ENCODE data around the gene WASHC3.

GRCh38 chr12:102050660-102051430 lies 10.9 kb downstream of the WASHC3 start:
- no peak for TF ChIP-seq POLR2A (IDR thresholded peaks at IDR 0.05)
- TF ChIP-seq, protein P1, sequence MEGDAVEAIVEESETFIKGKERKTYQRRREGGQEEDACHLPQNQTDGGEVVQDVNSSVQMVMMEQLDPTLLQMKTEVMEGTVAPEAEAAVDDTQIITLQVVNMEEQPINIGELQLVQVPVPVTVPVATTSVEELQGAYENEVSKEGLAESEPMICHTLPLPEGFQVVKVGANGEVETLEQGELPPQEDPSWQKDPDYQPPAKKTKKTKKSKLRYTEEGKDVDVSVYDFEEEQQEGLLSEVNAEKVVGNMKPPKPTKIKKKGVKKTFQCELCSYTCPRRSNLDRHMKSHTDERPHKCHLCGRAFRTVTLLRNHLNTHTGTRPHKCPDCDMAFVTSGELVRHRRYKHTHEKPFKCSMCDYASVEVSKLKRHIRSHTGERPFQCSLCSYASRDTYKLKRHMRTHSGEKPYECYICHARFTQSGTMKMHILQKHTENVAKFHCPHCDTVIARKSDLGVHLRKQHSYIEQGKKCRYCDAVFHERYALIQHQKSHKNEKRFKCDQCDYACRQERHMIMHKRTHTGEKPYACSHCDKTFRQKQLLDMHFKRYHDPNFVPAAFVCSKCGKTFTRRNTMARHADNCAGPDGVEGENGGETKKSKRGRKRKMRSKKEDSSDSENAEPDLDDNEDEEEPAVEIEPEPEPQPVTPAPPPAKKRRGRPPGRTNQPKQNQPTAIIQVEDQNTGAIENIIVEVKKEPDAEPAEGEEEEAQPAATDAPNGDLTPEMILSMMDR (IDR thresholded peaks at IDR 0.05) = no peak
